CD14-positive monocyte (primary cell): ENCODE measurements around the gene ZBTB7C. TPM values are rescaled to one million over a fixed set of nuclear protein-coding genes. Genes with fewer than 3 reads are reported as not detected.

Experiments used
- DNase-seq, 3 donors: peaks; one replicate each; pipeline ENCODE4 v3.0.0-alpha.2; 2011 to 2022
- H2AFZ ChIP-seq: 2 replicates; pipeline ENCODE4 v1.6.0; 2012; ENCODE audit warnings: mild to moderate bottlenecking, low read depth, low read length, inconsistent platforms; ENCODE audit not compliant: insufficient read depth, poor library complexity, severe bottlenecking
- H3K27ac ChIP-seq, 2 donors: 1 replicate in 1 of 2; 2 replicates in 1 of 2; pipeline ENCODE4 v1.5.1; 2012 to 2013; ENCODE audit warnings: low read length in 2 of 2, control low read depth in 1 of 2, inconsistent platforms in 1 of 2, low read depth in 1 of 2, mild to moderate bottlenecking in 1 of 2
- H3K27me3 ChIP-seq, 2 donors: one replicate each; pipeline versions ENCODE4 v1.6.0 to v1.6.1; 2011 to 2013; ENCODE audit warnings: low read length in 2 of 2; ENCODE audit not compliant: control insufficient read depth in 2 of 2, insufficient read depth in 2 of 2
- H3K36me3 ChIP-seq, 2 donors: replicated peaks in 1 of 2; 1 replicate in 1 of 2; 2 replicates in 1 of 2; pipeline versions ENCODE4 v1.5.1 to v1.6.1; 2012 to 2013; ENCODE audit warnings: low read length in 2 of 2, control low read depth in 1 of 2, inconsistent platforms in 1 of 2, mild to moderate bottlenecking in 1 of 2; ENCODE audit not compliant: insufficient read depth in 2 of 2, control insufficient read depth in 1 of 2
- H3K4me1 ChIP-seq, 2 donors: 1 replicate in 1 of 2; 2 replicates in 1 of 2; pipeline versions ENCODE4 v1.5.1 to v1.6.1; 2012 to 2013; ENCODE audit warnings: low read length in 2 of 2, control low read depth in 1 of 2, inconsistent platforms in 1 of 2, mild to moderate bottlenecking in 1 of 2, moderate library complexity in 1 of 2; ENCODE audit not compliant: insufficient read depth in 2 of 2, control insufficient read depth in 1 of 2
- H3K4me2 ChIP-seq: replicated peaks from 2 replicates; pipeline ENCODE3; 2012; ENCODE audit warnings: low read length, moderate library complexity, mild to moderate bottlenecking; ENCODE audit not compliant: poor library complexity, severe bottlenecking; ENCODE audit errors: extremely low read depth
- H3K4me3 ChIP-seq, 3 experiments: fragments of 200-600 bp in 1 of 3; sonication (generic) in 1 of 3; replicated peaks in 1 of 3; 1 replicate in 2 of 3; 2 replicates in 1 of 3; pipeline ENCODE4 v1.5.1; 2011 to 2013; ENCODE audit warnings: low read length in 3 of 3, mild to moderate bottlenecking in 3 of 3, control low read depth in 2 of 3, low read depth in 2 of 3, inconsistent platforms in 1 of 3, moderate library complexity in 1 of 3
- H3K79me2 ChIP-seq: 2 replicates; pipeline ENCODE4 v1.6.0; 2012; ENCODE audit warnings: mild to moderate bottlenecking, control low read depth, inconsistent platforms, low read length, moderate library complexity; ENCODE audit not compliant: insufficient read depth
- H3K9ac ChIP-seq: 2 replicates; pipeline ENCODE4 v1.6.0; 2017; ENCODE audit warnings: low read length, mild to moderate bottlenecking; ENCODE audit not compliant: insufficient read depth, poor library complexity, severe bottlenecking
- H3K9me3 ChIP-seq, 2 donors: replicated peaks in 1 of 2; 1 replicate in 1 of 2; 2 replicates in 1 of 2; pipeline versions ENCODE4 v1.5.1 to v1.6.1; 2012 to 2013; ENCODE audit warnings: low read length in 2 of 2, control low read depth in 1 of 2; ENCODE audit not compliant: control insufficient read depth in 1 of 2, insufficient read depth in 1 of 2
- H4K20me1 ChIP-seq: 2 replicates; pipeline ENCODE4 v1.6.0; 2012; ENCODE audit warnings: mild to moderate bottlenecking, low read length, control low read depth, moderate library complexity; ENCODE audit not compliant: insufficient read depth
- H3K27ac Mint-ChIP-seq, 7 donors: one replicate each; pipeline ENCODE4 v1.8.0; 2020; ENCODE audit warnings: mild to moderate bottlenecking in 7 of 7, mixed read lengths in 7 of 7, moderate library complexity in 6 of 7, inconsistent platforms in 2 of 7
- H3K27me3 Mint-ChIP-seq, 3 donors: one replicate each; pipeline ENCODE4 v1.8.0; 2021 to 2022; ENCODE audit warnings: low read depth in 3 of 3, mild to moderate bottlenecking in 3 of 3, mixed read lengths in 3 of 3, moderate library complexity in 3 of 3, inconsistent platforms in 1 of 3
- H3K36me3 Mint-ChIP-seq, 2 donors: one replicate each; pipeline ENCODE4 v1.8.0; 2020; ENCODE audit warnings: mixed read lengths in 2 of 2, inconsistent platforms in 1 of 2, mild to moderate bottlenecking in 1 of 2
- H3K4me1 Mint-ChIP-seq: one replicate; pipeline ENCODE4 v1.8.0; 2020; ENCODE audit warnings: mild to moderate bottlenecking, mixed read lengths
- H3K4me3 Mint-ChIP-seq, 2 donors: one replicate each; pipeline ENCODE4 v1.8.0; 2020; ENCODE audit warnings: mild to moderate bottlenecking in 2 of 2, mixed read lengths in 2 of 2, moderate library complexity in 1 of 2
- H3K9me3 Mint-ChIP-seq, 7 donors: one replicate each; pipeline ENCODE4 v1.8.0; 2020 to 2022; ENCODE audit warnings: mixed read lengths in 7 of 7, mild to moderate bottlenecking in 6 of 7, moderate library complexity in 6 of 7, inconsistent platforms in 2 of 7
- CTCF ChIP-seq: fragments of 200-600 bp; IDR thresholded peaks from one replicate; pipeline ENCODE4 v1.8.0; 2022; ENCODE audit warnings: antibody characterized with exemption, mild to moderate bottlenecking
- WGBS: methylation state at CpG from one replicate; pipeline ENCODE4 v1.1.5; 2013; ENCODE audit warnings: missing lambda C conversion rate; ENCODE audit not compliant: insufficient coverage; 5-methylcytosine and 5-hydroxymethylcytosine counted together
- intact Hi-C, 2 donors: fragments of 100-400 bp; cut with micrococcal nuclease; formaldehyde crosslinking; loops; one replicate each; pipeline versions ENCODE4 v1.15.0 to v1.15.1; 2023
- polyA plus RNA-seq, 3 donors: library from polyadenylated mRNA; depleted of rRNA in 1 of 3; unstranded in 2 of 3; stranded (reverse) in 1 of 3; fragments of 300-500 nt in 2 of 3; fragments of >200 nt in 1 of 3; fragmentation: Illumina TruSeq in 2 of 3; gene quantifications; 1 replicate in 2 of 3; 2 replicates in 1 of 3; pipeline ENCODE4 v1.2.3, GENCODE V29; 2012 to 2021

Gene ZBTB7C
- polyA plus RNA-seq, 3 donors = 0.03 to 0.09 TPM; not detected in 1

GRCh38 chr18:48218285-48219022 is 190.7 kb downstream of the ZBTB7C start:
- H3K36me3 ChIP-seq = no peaks in the 10 kb centered on the region
- H3K4me1 ChIP-seq = peaks cover 0 to 23% of the 10 kb centered on the region in 2 donors
- H4K20me1 ChIP-seq = no peaks in the 10 kb centered on the region
- Mint-ChIP-seq H3K36me3 (no peaks in the 10 kb centered on the region), H3K4me3 (no peak overlapping the region), H3K4me1 (no peaks in the 10 kb centered on the region), H3K27me3 (peaks cover 2 to 8% (median 4%) of the 10 kb centered on the region in 3 donors), H3K9me3 (peaks cover 0 to under 1% (median 0%) of the 10 kb centered on the region in 7 donors), H3K27ac (no peak overlapping the region)
- no peak for DNase-seq
- intact Hi-C loops = no loop called here
- H3K4me2 ChIP-seq = no peak overlapping the region
- H3K79me2 ChIP-seq = no peaks in the 10 kb centered on the region
- WGBS = 93% methylated on average over 3 of the region's 7 CpGs
- H2AFZ ChIP-seq = no peak overlapping the region
- peaks cover 0 to 2% of the 10 kb centered on the region in 2 donors for H3K27me3 ChIP-seq
- H3K9me3 ChIP-seq = no peaks in the 10 kb centered on the region
- H3K9ac ChIP-seq = no peak overlapping the region
- H3K27ac ChIP-seq = no peak overlapping the region
- no peak overlapping the region for H3K4me3 ChIP-seq
- no peak for TF ChIP-seq CTCF

- Histone ChIP-seq H3K27me3 (peaks cover 0 to 2% of the 10 kb centered on the region in 2 donors), H3K4me1 (peaks cover 0 to 14% of the 10 kb centered on the region in 2 donors), H4K20me1 (no peaks in the 10 kb centered on the region), H3K79me2 (no peaks in the 10 kb centered on the region), H3K9me3 (no peaks in the 10 kb centered on the region), H3K36me3 (no peaks in the 10 kb centered on the region), H3K4me2 (no peak overlapping the region), H3K4me3 (no peak overlapping the region), H3K27ac (no peak overlapping the region), H2AFZ (no peak overlapping the region), H3K9ac (no peak overlapping the region)
- no peaks in the 10 kb centered on the region for H3K4me1 Mint-ChIP-seq
- peak overlapping the region in 1 of 7 donors; percentile 24 for H3K27ac Mint-ChIP-seq
- H3K27me3 Mint-ChIP-seq = peaks cover 4 to 12% (median 6%) of the 10 kb centered on the region in 3 donors
- peaks cover 0 to 2% (median 0%) of the 10 kb centered on the region in 7 donors for H3K9me3 Mint-ChIP-seq
- TF ChIP-seq CTCF = no peak
- no peaks in the 10 kb centered on the region for H3K36me3 Mint-ChIP-seq
- intact Hi-C loops = no loop called here
- WGBS = 96% methylated on average over 10 of the region's 15 CpGs
- no peak for DNase-seq
- no peak overlapping the region for H3K4me3 Mint-ChIP-seq
Measured at GRCh38 chr18:48217258-48218250, 191.6 kb downstream of the ZBTB7C start.
